Fibroblast of pulmonary artery (primary cell): Measurements from ENCODE around the gene EPB41L4A.

Source experiments
- DNase-seq: peaks from one replicate; pipeline ENCODE4 v3.0.0-alpha.2; 2010; ENCODE audit warnings: low read depth
- H3K4me3 ChIP-seq: replicated peaks from 2 replicates; pipeline ENCODE4 v1.5.1; 2011; ENCODE audit warnings: low read depth, mild to moderate bottlenecking, control low read depth, low read length, moderate library complexity
- CTCF ChIP-seq: IDR thresholded peaks from 2 replicates; pipeline ENCODE4 v1.5.1; 2011; ENCODE audit warnings: mild to moderate bottlenecking, control low read depth, low read length, inconsistent platforms; ENCODE audit errors: missing control alignments

EPB41L4A gene

GRCh38 chr5:112329419-112330090, 89.5 kb downstream of the EPB41L4A start:
- TF ChIP-seq CTCF, result no peak
- DNase-seq, result no peak
- H3K4me3 ChIP-seq, result no peak overlapping the region

GRCh38 chr5:112323166-112323565, 95.9 kb downstream of the EPB41L4A start:
- DNase-seq, result no peak
- TF ChIP-seq CTCF, result no peak
- no peak overlapping the region for H3K4me3 ChIP-seq

GRCh38 chr5:112320408-112320807, 98.7 kb downstream of the EPB41L4A start:
- no peak for DNase-seq
- no peak for TF ChIP-seq CTCF
- H3K4me3 ChIP-seq, result no peak overlapping the region

GRCh38 chr5:112318346-112318745, 100.7 kb downstream of the EPB41L4A start:
- no peak for DNase-seq
- no peak overlapping the region for H3K4me3 ChIP-seq
- TF ChIP-seq CTCF, result no peak

GRCh38 chr5:112317866-112318265, 101.2 kb downstream of the EPB41L4A start:
- no peak for DNase-seq
- TF ChIP-seq CTCF, result no peak
- H3K4me3 ChIP-seq, result no peak overlapping the region

- no peak for TF ChIP-seq CTCF
- DNase-seq, result no peak
- H3K4me3 ChIP-seq, result no peak overlapping the region
Observed at GRCh38 chr5:112316731-112317130, 102.3 kb downstream of the EPB41L4A start.

- TF ChIP-seq CTCF, result no peak
- no peak overlapping the region for H3K4me3 ChIP-seq
- DNase-seq, result no peak
Observed at GRCh38 chr5:112316006-112316405, 103.1 kb downstream of the EPB41L4A start.
